Measurements from ENCODE around the gene ECHDC1. TPM values are rescaled to one million over a fixed set of nuclear protein-coding genes. Genes with fewer than 3 reads are reported as not detected.

Gene ECHDC1
- total and polyA plus RNA-seq, 2 of the 8 experiments (the other 6 are each of a cell fraction or from before 2014, with no cell fraction given) = 11.3 to 60.5 TPM

GRCh38 chr6:127266178-127266891, 77.1 kb downstream of the ECHDC1 start, which contains the start of gene RNF146 (continued):
- TF ChIP-seq JUN (IDR thresholded peaks at IDR 0.05; ENCODE audit: low read depth, low read length) = no peak
- peak; percentile 81; the same call in 1 of the 2 replicates for TF ChIP-seq POLR2AphosphoS5 (IDR thresholded peaks at IDR 0.05; ENCODE audit: low read depth, low read length)
- TF ChIP-seq KDM5A (IDR thresholded peaks at IDR 0.05; ENCODE audit: low read length) = peak; percentile 25; the same call in 1 of the 2 replicates
- peak; percentile 89; the same call in 1 of the 2 replicates for TF ChIP-seq TAF1 (IDR thresholded peaks at IDR 0.05; ENCODE audit: low read depth, low read length)
- peak; percentile 89 for TF ChIP-seq USF2 (IDR thresholded peaks at IDR 0.05; ENCODE audit: low read length)
- peak; percentile 60; the same call in 1 of the 2 replicates for TF ChIP-seq BACH1 (IDR thresholded peaks at IDR 0.05; ENCODE audit: low read length)
- 0 out of 2 replicates have a peak, but pooled peaks have one; percentile 18 for TF ChIP-seq TEAD4 (IDR thresholded peaks at IDR 0.05; ENCODE audit: low read depth, low read length)
- TF ChIP-seq SIRT6 (IDR thresholded peaks at IDR 0.05; ENCODE audit: low read length) = no peak
- TF ChIP-seq, protein P1, sequence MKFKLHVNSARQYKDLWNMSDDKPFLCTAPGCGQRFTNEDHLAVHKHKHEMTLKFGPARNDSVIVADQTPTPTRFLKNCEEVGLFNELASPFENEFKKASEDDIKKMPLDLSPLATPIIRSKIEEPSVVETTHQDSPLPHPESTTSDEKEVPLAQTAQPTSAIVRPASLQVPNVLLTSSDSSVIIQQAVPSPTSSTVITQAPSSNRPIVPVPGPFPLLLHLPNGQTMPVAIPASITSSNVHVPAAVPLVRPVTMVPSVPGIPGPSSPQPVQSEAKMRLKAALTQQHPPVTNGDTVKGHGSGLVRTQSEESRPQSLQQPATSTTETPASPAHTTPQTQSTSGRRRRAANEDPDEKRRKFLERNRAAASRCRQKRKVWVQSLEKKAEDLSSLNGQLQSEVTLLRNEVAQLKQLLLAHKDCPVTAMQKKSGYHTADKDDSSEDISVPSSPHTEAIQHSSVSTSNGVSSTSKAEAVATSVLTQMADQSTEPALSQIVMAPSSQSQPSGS (IDR thresholded peaks at IDR 0.05; ENCODE audit: low read length) = no peak
- TF ChIP-seq, protein P2, sequence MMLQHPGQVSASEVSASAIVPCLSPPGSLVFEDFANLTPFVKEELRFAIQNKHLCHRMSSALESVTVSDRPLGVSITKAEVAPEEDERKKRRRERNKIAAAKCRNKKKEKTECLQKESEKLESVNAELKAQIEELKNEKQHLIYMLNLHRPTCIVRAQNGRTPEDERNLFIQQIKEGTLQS (IDR thresholded peaks at IDR 0.05; ENCODE audit: insufficient read depth, low read depth, low read length) = peak; percentile 33; the same call in 1 of the 2 replicates
- TF ChIP-seq MAX (IDR thresholded peaks at IDR 0.05) = 0 out of 2 replicates have a peak, but pooled peaks have one; percentile 31
